Stimulated activated CD4-positive, alpha-beta T cell treated with anti-CD3 and anti-CD28 coated beads, Interleukin-1b, Interleukin-23, amount 100 ng/mL, for 48 hours (primary cell): Measurements from ENCODE around the gene NEURL1.
"Not testable (repeated sequence)": the region's sequence is repeated elsewhere in the genome, so short reads cannot be mapped to it uniquely, and the experiment has no call there.

Source experiments
- DNase-seq: peaks from one replicate; pipeline ENCODE4 v3.0.0-alpha.2; 2020

Gene NEURL1

GRCh38 chr10:103590060-103590459 lies 96.6 kb downstream of the NEURL1 start:
- no peak for DNase-seq

GRCh38 chr10:103590744-103591291 lies 97.3 kb downstream of the NEURL1 start:
- no peak for DNase-seq

GRCh38 chr10:103592186-103593021 lies 98.9 kb downstream of the NEURL1 start:
- DNase-seq: peak; percentile 44

- DNase-seq: no peak
Measured at GRCh38 chr10:103593022-103593570, 99.6 kb downstream of the NEURL1 start.

GRCh38 chr10:103595933-103596726 lies 102.6 kb downstream of the NEURL1 start:
- no peak for DNase-seq

GRCh38 chr10:103597003-103597402 lies 103.5 kb downstream of the NEURL1 start:
- no peak for DNase-seq

GRCh38 chr10:103598654-103599115 lies 105.2 kb downstream of the NEURL1 start:
- DNase-seq: no peak

GRCh38 chr10:103599211-103599610 lies 105.7 kb downstream of the NEURL1 start:
- DNase-seq: no peak

- DNase-seq: no peak
Measured at GRCh38 chr10:103599907-103600306, 106.4 kb downstream of the NEURL1 start.

- no peak for DNase-seq
Measured at GRCh38 chr10:103600325-103600724, 106.8 kb downstream of the NEURL1 start.

GRCh38 chr10:103600956-103601569 lies 107.6 kb downstream of the NEURL1 start:
- DNase-seq: no peak

- DNase-seq: no peak
Measured at GRCh38 chr10:103602028-103602851, 108.7 kb downstream of the NEURL1 start.

- DNase-seq: no peak
Measured at GRCh38 chr10:103602852-103603155, 109.3 kb downstream of the NEURL1 start.

- DNase-seq: no peak
Measured at GRCh38 chr10:103603382-103603781, 109.9 kb downstream of the NEURL1 start.

- DNase-seq: peak; percentile 25
Measured at GRCh38 chr10:103605359-103606096, 112.0 kb downstream of the NEURL1 start.

- not testable (repeated sequence) for DNase-seq
Measured at GRCh38 chr10:103606097-103606438, 112.6 kb downstream of the NEURL1 start.

GRCh38 chr10:103607051-103607450 lies 113.5 kb downstream of the NEURL1 start:
- not testable (repeated sequence) for DNase-seq

- not testable (repeated sequence) for DNase-seq
Measured at GRCh38 chr10:103608056-103608455, 114.6 kb downstream of the NEURL1 start.

GRCh38 chr10:103609231-103610082 lies 116.0 kb downstream of the NEURL1 start:
- no peak for DNase-seq

GRCh38 chr10:103610083-103610472 lies 116.6 kb downstream of the NEURL1 start:
- no peak for DNase-seq
